Heart right ventricle (tissue), 16 donors: ENCODE results near the gene LMO7. TPM values are rescaled to one million over a fixed set of nuclear protein-coding genes. Genes with fewer than 3 reads are reported as not detected.
A peak's percentile ranks its signal among the peaks of the same experiment; 100 is the strongest.
"Not testable (repeated sequence)": the region's sequence is repeated elsewhere in the genome, so short reads cannot be mapped to it uniquely, and the experiment has no call there.

Experiments used
- ATAC-seq, 8 donors: fragments of 200-7000 bp; cut with Tn5 transposase; one replicate each; pipeline ENCODE4 v1.9.1; 2020; ENCODE audit warnings: mild to moderate bottlenecking in 8 of 8, moderate library complexity in 8 of 8, moderate number of reproducible peaks in 1 of 8
- DNase-seq, 2 donors: peaks; one replicate each; pipeline ENCODE4 v3.0.0-alpha.2; 2020
- H3K27ac ChIP-seq, 10 donors: fragments of 200-600 bp; sonication (generic) in 2 of 10; one replicate each; pipeline versions ENCODE4 v1.5.0 to v1.8.0; 2020 to 2022; ENCODE audit warnings: mild to moderate bottlenecking in 3 of 10
- H3K27me3 ChIP-seq, 7 donors: fragments of 200-600 bp; one replicate each; pipeline ENCODE4 v1.8.0; 2021 to 2022; ENCODE audit warnings: mild to moderate bottlenecking in 2 of 7
- H3K36me3 ChIP-seq, 9 donors: fragments of 200-600 bp; sonication (generic) in 1 of 9; one replicate each; pipeline versions ENCODE4 v1.5.0 to v1.8.0; 2020 to 2022; ENCODE audit warnings: mild to moderate bottlenecking in 2 of 9
- H3K4me1 ChIP-seq, 9 donors: fragments of 200-600 bp; sonication (generic) in 1 of 9; one replicate each; pipeline versions ENCODE4 v1.5.0 to v1.8.0; 2020 to 2022; ENCODE audit warnings: mild to moderate bottlenecking in 4 of 9
- H3K4me3 ChIP-seq, 10 donors: fragments of 200-600 bp; sonication (generic) in 2 of 10; one replicate each; pipeline versions ENCODE4 v1.5.0 to v1.8.0; 2020 to 2022; ENCODE audit warnings: mild to moderate bottlenecking in 7 of 10, moderate library complexity in 2 of 10
- H3K9me3 ChIP-seq, 11 donors: fragments of 200-600 bp in 10 of 11; sonication (generic) in 2 of 11; one replicate each; pipeline versions ENCODE4 v1.5.0 to v1.8.0; 2013 to 2022; ENCODE audit warnings: mild to moderate bottlenecking in 2 of 11, control low read depth in 1 of 11, moderate library complexity in 1 of 11
- CTCF ChIP-seq, 9 donors: fragments of 200-600 bp; sonication (generic) in 2 of 9; IDR thresholded peaks; one replicate each; pipeline versions ENCODE4 v1.5.0 to v1.8.0; 2021 to 2022; ENCODE audit warnings: antibody characterized with exemption in 9 of 9, mild to moderate bottlenecking in 5 of 9, moderate library complexity in 1 of 9
- WGBS, 2 donors: extraction: QIAGEN DNeasy Blood & Tissue Kit; methylation state at CpG; one replicate each; pipeline ENCODE4 v1.1.7; 2013; ENCODE audit warnings: inconsistent platforms in 1 of 2; 5-methylcytosine and 5-hydroxymethylcytosine counted together
- intact Hi-C, 10 donors: fragments of 100-400 bp; cut with DNase I; formaldehyde crosslinking; loops; one replicate each; pipeline versions ENCODE4 v1.11.1 to v1.14.2; 2022
- polyA plus RNA-seq, 2 donors: library from polyadenylated mRNA; stranded (reverse); fragments of 200-250 nt; gene quantifications; one replicate each; pipeline ENCODE4 v1.2.3, GENCODE V29; 2013
- total RNA-seq, 10 donors: library from RNA; stranded (reverse); fragmentation: NEBNext Ultra II Directional in 3 of 10; extraction: Animal tissue kit (Norgen Biotek cat#: 25700) in 3 of 10; gene quantifications; one replicate each; pipeline versions ENCODE4 v1.2.1 to v1.2.4, GENCODE V29; 2021 to 2023
- donor health status: Arrhythmogenic right ventricular cardiomyopathy.
- donor health status: ischemic (EF 13 %, LVEDD 7.1; RV severe dilation, severe dysfunction).
- donor health status: healthy with polysubstance abuse.
- donor health status: DM: no; HTN: yes; CAD: no.
- donor health status: DM: no; HTN: no; CAD: no.
- donor health status: ischemic (EF 25% LVEDD 6.9; RV normal size, moderate dysfunction).
- donor health status: ischemic (EF 25% LVEDD 5.7; RV mildly dilated, moderate dysfunction).
- donor health status: healthy.
- donor health status: DM: yes; HTN: yes; CAD: no.
- donor health status: Ischemic cardiomyopathy.
- donor health status: ischemic (EF 35%, LVEDD 5.7; RV mildly dilated, moderate dysfunction).
- donor health status: nonischemic (EF 11% LVEDD 7.7; RV severe dilation, severe dysfunction).
- donor health status: DM: yes; HTN: yes; CAD: no.
- donor health status: PGD.
- donor health status: ischemic (EF 29% LVEDD 5.4; RV normal size, mild dysfunction).
- donor health status: nonischemic (EF 23%, LVEDD 6.1; RV moderate dilation, normal function).

LMO7 gene
- total and polyA plus RNA-seq, 12 donors = 147 to 600 (median 504) TPM

- Histone ChIP-seq H3K36me3 (peaks cover 0 to 13% (median 0%) of the 10 kb centered on the region in 9 donors), H3K27ac (peak overlapping the region; percentile 11 to 86 (median 72)), H3K4me1 (peaks cover 7 to 54% (median 26%) of the 10 kb centered on the region in 9 donors), H3K9me3 (no peaks in the 10 kb centered on the region), H3K4me3 (no peak overlapping the region), H3K27me3 (no peaks in the 10 kb centered on the region)
- intact Hi-C loops = no loop called here
- WGBS, 2 donors = 51 to 62% methylated on average over 3 of the region's 3 CpGs
- ATAC-seq = peak in 7 of 8 donors; percentile 17 to 79 (median 67)
- no peak for DNase-seq
- TF ChIP-seq CTCF (IDR thresholded peaks at IDR 0.05) = no peak
Observed at GRCh38 chr13:75792526-75793187, 156.5 kb downstream of the LMO7 start.

GRCh38 chr13:75793188-75793567, 157.0 kb downstream of the LMO7 start:
- WGBS, 2 donors = 93% methylated on average over 9 of the region's 9 CpGs
- peak overlapping the region in 7 of 10 donors; percentile 17 to 86 (median 75) for H3K27ac ChIP-seq
- DNase-seq, intact Hi-C loops, H3K4me3 ChIP-seq, ATAC-seq, H3K9me3 ChIP-seq, H3K27me3 ChIP-seq: not testable (repeated sequence)
- H3K4me1 ChIP-seq = peaks cover 3 to 52% (median 22%) of the 10 kb centered on the region in 9 donors
- H3K36me3 ChIP-seq = peaks cover 0 to 16% (median 0%) of the 10 kb centered on the region in 9 donors

GRCh38 chr13:75794663-75795062, 158.5 kb downstream of the LMO7 start:
- intact Hi-C loops = no loop called here
- TF ChIP-seq CTCF (IDR thresholded peaks at IDR 0.05) = no peak
- no peak for DNase-seq
- ATAC-seq = no peak
- H3K4me1 ChIP-seq = peaks cover 3 to 52% (median 18%) of the 10 kb centered on the region in 9 donors
- no peak overlapping the region for H3K4me3 ChIP-seq
- no peaks in the 10 kb centered on the region for H3K9me3 ChIP-seq
- H3K27ac ChIP-seq = no peak overlapping the region
- 95 to 96% methylated on average over 1 of the region's 1 CpG for WGBS, 2 donors
- H3K27me3 ChIP-seq = no peaks in the 10 kb centered on the region
- H3K36me3 ChIP-seq = peaks cover 0 to 22% (median 0%) of the 10 kb centered on the region in 9 donors

- Histone ChIP-seq H3K4me1 (peaks cover 0 to 52% (median 13%) of the 10 kb centered on the region in 9 donors), H3K27me3 (no peaks in the 10 kb centered on the region), H3K36me3 (peaks cover 0 to 22% (median 0%) of the 10 kb centered on the region in 9 donors), H3K4me3 (no peak overlapping the region), H3K9me3 (no peaks in the 10 kb centered on the region), H3K27ac (no peak overlapping the region)
- no peak for DNase-seq
- intact Hi-C loops = no loop called here
- no peak for TF ChIP-seq CTCF (IDR thresholded peaks at IDR 0.05)
- 95 to 97% methylated on average over 2 of the region's 2 CpGs for WGBS, 2 donors
- ATAC-seq = no peak
Observed at GRCh38 chr13:75795274-75795673, 159.1 kb downstream of the LMO7 start.

- H3K27me3 ChIP-seq = no peaks in the 10 kb centered on the region
- peaks cover 0 to 45% (median 13%) of the 10 kb centered on the region in 9 donors for H3K4me1 ChIP-seq
- 96 to 97% methylated on average over 5 of the region's 5 CpGs for WGBS, 2 donors
- peaks cover 0 to 32% (median 0%) of the 10 kb centered on the region in 9 donors for H3K36me3 ChIP-seq
- DNase-seq (no peak), ATAC-seq (no peak)
- TF ChIP-seq CTCF (IDR thresholded peaks at IDR 0.05) = no peak
- intact Hi-C loops = no loop called here
- H3K27ac ChIP-seq = no peak overlapping the region
- H3K4me3 ChIP-seq = no peak overlapping the region
- H3K9me3 ChIP-seq = no peaks in the 10 kb centered on the region
Observed at GRCh38 chr13:75796825-75797224, 160.7 kb downstream of the LMO7 start.
